NCI-H146 (cell line): ENCODE data around the gene RTL10.

Experiments used
- DNase-seq: peaks from one replicate; lab custom pipeline; 2025; lab: John Stamatoyannopoulos, UW

Gene RTL10

DNA sequence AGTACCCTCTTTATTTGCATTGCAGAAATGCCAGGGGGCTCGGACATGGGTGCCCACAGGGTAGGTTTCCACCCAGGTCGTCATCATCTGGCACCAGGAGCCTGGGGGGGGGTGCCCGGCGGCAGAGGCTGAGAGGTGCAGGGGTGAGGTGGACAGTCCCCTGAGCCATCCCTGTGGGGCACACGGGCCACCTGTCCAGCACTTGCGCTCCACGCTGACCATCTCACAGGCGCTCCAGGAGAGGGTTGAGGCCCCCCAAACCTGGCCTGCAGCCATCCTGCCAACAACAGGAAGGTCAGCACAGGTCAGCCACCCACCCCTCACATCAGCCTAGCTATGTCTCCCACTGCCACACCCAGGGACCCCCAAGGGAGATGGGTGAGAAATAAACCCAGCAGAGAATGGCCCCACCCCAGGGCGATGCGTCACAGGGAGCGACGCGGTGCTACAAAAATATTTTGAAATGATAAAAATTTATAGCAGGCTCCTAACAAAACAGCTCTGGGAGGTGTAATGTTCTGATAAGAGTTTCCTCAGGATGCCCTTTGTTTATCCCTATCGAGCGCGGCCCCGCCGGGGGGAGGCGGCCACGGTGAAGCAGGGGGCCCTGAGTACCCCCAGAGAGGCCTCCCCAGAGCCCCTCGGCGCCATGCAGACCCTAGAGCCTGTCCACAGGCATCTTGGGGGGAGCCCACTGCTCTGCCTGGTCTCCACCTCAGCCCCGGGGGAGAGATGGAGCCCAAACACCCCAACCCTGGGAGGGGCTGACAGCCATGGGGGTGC lies 21.0 kb upstream of the RTL10 start:
- DNase-seq, result no peak

DNA sequence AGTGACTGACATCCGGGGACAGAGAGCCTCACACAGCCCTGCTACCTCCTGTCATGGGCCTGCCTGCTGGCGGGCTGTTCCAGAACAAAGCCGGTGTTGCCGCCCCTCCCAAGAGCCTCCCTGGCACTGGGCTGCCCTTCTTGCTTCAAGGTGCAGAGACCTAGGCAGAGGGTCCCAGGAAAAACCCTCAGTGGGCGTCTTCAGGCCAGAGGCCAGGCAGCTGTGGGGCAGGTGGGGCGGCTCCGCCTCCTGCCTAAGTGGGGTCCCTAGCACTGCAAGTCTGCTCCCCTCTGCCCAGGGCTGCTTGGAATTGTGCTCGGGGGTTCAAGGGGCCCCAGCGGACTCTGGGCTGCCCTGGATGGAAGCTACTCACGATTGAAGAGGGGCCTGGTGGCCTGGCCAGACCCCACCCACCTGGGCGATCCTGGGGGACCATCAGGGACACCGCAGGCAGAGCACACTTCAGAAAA lies 20.4 kb upstream of the RTL10 start:
- DNase-seq, result no peak

DNA sequence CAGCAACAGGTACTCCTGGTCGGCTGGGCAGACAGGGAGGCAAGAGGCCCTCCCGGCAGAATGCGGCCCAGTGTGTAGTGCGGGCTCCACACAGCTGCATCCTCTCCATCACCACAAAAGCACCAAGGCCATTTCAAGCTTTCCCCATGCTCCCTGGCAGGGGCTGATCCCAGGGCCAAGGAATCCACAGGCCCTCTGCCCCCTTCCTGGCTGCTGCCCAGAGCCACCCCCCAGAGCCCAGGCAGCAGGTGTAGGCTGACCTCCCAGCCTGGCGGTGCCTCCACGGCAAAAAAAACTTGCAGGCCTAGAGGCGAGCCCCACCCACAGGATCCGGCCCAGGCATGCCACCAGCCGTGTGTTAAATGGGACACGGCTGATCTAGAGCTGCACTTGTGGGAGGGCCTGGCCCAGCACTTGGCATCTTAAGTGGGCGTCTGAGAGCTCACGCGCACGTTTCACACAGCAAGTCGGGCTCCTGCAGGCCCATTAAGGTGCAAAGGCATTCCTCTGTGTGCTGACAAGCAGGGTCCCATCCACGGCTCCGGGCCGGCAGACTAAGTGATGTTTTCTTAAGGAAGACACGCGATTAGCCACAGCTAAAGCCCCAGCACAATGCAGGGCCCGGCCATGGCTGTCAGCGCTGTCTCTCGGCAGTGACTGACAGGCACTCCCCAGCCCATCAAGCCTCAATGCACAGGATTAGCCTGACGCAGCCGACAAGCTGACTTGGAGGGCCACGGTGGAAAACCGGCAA lies 19.8 kb upstream of the RTL10 start:
- DNase-seq, result no peak

DNA sequence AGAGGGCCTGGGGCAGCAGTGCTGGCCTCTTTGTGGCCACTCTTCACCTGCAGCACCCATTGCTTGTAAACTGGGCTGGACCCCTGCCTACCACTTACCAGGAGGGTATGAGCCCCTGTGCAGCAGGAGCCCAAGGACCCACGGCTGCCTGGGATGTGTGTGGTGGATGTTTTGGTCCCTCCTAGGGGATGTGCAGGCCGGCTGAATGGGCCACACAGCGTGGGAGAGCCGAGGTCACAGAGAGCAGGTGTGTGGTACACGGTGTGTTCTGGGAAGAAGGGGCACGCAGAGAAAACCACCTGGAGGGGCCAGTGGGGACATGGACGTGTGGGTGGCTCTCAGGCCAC lies 19.3 kb upstream of the RTL10 start:
- no peak for DNase-seq

DNA sequence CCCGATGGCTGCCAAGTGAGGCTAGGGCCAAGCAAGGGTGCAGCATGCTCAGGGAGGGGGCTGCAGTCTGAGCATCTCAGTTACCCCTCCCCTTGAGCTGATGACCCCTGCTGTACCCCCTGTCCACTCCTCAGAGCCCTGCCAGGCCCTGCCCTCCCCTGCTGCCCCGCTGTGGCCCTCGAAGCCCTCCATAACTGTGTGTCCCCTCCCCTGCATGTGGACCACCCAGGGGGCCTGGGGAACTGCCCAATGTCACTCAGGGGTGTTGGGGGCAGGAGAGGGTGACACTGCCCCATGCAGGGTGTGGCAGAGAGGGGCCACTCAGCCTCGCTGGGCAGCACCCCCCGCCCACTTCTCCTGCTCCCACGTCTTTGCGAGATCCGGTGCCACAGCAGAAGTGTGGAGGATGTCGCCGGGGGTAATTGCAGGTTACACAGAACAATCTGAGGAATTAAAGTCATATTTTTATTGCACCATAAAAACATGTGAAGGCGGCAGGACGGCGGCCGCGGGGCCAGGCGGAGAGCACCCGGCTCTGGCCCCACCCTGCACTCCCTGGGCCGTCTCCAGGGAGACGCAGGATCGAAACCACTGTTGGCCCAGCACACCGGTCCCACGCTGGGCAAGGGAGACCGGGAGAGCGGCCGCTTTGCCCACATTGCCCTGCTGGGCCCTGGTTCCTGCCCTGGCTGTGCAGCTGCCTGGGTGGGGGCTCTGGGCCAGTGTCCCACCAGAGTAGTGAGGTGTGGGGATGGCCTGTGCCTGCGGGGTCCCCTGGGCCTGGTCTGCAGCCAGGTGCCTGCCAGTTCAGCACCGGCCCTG lies 18.7 kb upstream of the RTL10 start:
- DNase-seq, result no peak

DNA sequence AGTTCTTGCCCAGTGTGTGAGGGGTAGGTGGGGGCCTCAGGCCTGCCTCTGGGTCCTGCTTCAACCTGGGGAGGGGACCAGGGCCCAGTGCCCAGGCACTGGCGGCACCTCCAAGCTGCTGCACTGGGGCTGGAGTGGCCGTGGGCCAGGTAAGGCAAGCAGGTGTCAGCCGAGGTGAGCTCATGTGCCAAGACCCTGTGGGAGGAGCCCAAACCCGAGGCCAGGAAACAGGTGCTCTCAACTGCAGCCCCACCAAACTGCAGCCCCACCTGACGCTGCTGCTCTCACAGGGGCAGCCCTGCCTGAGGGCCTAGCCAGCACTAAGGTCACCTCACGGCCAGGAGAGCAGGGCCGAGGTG lies 18.1 kb upstream of the RTL10 start:
- DNase-seq, result peak; percentile 46

DNA sequence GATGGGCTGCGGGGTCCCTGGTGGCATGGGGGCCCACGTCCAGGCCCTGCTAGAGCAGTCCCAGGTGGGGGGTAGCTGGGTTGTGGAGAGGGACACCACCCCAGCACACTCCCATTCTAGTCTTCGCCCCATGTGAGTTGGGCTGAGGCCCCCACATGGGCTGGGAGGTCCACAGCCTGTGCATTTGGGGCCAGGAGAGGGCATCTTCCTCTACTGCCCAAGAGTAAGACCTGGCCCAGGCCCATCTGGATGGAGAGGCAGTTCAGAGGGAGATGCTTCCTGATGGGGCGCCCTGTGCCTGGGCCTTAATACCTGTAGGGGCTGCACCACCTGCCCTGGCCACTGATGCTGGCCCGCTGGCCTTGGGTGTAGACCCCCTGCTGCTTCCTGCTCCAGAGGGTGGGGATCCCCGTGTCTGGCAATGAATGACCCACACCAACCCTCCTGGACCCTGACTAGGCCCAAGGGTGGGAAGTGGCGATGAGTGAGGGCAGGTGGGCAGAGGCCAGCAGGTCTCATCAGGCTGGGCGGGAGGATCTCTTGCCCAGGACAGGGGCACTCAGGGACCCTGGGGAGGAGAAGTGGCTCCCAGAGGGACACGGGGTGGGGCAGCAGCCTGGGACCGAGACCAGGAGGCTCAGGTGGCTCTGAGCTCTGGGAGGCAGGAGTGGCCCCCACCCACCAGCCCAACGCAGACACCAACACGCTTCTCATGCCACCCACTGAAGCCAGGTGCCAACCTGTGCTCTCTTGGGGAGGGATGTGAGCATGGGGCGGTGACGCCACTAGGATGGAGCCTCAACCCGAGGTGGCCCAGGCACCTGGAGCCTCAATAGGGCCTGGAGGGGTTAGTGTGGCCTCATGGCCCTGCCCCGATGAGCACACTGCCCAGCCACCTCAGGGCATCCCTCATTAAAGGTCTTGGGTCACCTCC lies 17.4 kb upstream of the RTL10 start:
- no peak for DNase-seq

DNA sequence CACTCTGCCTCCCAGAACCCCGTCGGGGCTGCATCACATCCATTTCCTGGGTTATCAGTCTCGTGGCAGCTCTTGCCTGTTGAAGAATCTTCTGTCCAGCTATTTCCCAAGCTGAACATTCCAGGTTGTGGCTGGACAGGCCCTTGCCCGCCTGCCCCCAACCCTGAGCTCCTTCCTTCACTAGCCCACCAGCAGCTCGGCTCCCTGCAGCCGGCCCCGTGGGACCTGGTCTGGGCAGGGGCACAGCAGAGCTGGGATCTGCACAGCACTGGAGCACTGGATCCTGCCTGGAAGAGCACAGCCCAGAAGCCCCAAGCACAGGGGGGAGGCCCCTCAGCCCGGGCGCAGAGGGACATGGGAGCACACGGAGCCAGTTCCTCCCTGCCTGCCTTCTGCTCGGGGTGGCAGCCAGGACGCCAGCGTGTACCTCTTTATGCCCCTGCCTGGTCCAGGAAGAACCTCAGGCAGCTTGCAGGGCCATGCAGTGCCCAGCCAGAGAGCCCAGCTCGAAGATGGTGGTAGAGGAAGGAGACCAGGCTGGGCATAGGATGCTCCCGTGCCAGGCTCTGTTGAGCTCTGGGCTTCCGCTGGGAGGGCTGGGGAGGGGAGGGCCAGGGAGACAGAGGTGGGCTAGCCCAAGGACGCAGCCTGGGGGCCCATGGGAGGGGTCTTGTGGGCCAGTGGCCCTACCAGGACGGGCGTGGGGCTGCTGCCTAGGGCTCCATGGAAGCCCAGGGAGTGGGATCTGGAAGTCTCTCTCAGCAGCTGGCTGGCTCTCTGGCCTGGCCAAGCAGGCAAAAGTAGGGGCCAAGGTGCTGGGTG lies 16.6 kb upstream of the RTL10 start:
- DNase-seq, result no peak

DNA sequence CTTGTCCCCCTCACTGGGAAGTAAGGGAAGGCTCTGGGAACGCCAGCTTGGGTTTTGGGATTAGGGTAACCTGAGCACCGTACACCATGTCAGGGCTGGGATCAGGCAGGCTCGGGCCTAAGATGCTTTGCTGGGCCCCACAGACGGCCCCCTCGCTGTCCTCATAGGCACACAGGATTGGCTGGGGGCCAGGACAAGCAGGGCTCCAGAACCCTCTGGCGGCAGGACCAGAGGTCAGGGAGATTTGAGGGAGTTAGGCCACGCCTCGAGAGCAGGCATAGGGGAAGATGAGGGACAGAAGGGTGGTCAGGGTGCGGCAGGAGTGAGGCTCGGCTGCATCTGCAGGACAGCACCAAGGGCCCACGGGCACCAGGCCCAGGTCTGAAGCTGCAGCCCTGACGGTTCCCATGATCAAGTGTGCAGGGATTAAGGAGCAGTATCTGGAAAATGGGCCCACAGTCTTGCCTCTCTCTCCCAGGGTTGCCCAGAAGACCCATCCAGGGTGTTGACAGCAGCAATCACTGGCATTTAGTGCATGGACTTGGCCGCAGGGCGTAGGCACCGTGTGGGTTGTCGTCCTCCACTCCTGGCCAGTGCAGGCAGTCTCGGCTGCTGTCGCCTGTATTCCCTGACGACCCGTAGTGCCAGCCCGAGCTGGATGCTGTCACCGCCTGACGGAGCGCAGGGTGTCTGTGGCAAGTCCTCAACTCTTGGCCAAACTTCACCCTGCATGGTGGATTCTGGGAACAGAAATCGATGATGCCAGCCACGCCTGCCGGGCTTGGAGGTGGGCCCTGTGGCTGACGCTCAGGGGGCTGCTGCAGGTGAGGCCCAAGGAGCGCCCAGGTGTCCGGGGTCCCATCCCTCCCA lies 15.7 kb upstream of the RTL10 start:
- DNase-seq, result no peak

DNA sequence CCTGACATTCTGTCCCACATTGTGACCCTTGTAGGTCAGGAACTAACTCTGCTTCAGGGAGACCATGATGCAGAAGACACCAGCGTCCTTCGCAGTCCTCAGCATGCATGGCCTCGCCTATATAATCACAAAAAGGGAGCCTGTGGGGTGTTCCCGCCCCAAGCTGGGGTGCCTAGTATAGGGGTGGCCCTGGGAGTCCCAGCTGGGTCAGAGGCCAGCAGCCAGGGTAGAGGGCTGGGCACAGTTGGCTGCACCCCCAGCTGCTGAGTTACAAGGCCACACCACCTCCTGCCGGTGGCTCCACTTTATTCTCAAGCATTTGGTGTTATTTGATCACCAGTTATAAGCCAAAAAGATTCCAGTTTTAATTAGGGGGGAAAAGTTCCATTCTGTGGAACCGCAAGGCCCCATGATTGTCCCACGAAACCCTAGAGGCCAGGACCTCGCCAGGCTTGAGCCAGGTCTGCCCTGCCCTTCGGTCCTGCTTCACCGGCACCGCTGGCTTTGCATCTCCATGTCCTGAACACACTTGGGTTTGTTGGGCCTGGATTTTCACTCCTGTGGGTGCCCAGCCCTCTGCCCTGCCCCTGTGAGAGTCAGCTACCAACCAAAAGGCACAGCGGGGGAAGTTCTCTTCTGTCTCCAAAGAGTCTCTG lies 15.0 kb upstream of the RTL10 start:
- DNase-seq, result no peak

DNA sequence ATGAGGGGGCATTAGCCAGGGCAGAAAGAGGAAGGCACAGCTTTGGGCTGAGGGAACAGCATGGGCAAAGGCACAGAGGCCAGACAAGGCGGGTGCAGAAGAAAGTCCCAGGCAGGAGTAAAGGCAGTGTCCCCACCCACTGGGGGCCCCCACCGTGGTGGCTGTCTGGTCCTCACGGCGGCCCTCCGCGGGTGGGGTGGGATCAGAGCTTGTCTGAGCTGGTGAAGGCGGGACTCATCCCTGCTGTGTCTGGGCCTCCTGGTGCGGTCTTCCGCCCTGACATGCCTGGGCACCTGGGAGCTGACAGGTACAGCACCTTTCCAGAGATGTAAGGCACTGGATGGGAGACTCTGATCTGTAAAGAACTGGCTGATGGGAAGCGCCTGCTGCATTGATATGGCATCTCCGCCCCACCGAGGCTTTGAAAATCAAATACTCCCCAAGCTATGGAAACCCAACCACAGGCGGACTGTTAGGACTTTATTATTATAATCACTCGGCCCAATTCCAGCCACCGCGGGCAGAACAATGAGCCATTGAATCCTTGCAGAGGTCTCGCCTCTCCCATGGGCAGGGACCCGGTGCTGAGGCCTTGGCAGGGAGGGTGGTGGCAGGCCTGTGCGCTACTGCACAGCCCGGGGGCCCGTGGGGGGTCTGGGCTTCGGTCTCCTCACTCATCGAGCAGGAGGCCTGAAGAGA lies 14.2 kb upstream of the RTL10 start:
- peak; percentile 26 for DNase-seq

DNA sequence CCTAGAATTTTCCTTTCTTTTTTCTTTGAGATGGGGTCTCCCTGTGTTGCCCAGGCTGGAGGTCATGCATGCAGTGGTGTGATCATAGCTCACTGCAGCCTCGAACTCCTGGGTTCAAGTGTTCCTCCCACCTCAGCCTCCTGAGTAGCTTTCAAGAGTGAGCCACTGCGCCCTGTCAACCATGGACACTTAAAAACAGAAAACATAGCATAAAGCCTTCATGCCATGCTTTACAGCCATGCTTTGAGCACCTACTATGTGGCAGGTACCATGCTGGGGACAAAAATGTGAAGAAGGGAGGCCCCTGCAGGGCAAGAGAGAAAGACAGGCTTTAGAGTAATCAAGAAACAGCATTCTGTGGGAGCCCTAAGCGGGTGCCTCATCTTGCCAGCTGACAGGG lies 13.7 kb upstream of the RTL10 start:
- no peak for DNase-seq

DNA sequence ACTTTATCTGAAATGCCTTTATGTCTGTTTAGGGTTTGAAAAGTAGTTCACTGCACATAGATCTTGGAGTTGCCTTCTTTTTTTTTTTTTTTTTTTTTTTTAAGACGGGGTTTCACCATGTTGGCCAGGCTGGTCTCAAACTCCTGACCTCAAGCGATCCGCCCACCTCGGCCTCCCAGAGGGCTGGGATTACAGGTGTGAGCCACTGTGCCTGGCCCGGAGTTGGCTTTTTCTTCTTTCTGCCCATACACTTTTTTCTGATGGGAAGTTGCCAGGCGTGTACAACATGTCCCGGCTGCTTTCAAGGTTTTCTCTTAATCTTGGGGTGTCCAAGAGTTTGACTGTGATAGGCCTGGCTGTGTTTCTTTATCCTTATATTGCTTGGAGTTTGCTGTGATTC lies 12.9 kb upstream of the RTL10 start:
- no peak for DNase-seq

DNA sequence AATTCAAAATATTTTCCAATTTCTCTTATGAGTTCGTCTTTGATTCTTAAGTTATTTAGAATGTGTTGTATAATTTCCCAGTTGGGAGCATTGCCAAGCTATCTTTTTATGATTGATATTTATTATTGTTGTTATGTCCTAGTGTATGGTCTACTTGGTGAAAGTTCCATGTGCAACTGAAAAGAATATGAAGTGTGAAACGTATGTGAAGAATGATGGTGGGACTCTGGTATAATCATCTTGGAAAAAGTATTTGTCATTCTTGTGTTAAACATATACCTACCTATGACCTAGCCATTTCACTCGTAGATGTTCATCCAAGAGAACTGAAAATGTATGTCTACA lies 12.0 kb upstream of the RTL10 start:
- no peak for DNase-seq

DNA sequence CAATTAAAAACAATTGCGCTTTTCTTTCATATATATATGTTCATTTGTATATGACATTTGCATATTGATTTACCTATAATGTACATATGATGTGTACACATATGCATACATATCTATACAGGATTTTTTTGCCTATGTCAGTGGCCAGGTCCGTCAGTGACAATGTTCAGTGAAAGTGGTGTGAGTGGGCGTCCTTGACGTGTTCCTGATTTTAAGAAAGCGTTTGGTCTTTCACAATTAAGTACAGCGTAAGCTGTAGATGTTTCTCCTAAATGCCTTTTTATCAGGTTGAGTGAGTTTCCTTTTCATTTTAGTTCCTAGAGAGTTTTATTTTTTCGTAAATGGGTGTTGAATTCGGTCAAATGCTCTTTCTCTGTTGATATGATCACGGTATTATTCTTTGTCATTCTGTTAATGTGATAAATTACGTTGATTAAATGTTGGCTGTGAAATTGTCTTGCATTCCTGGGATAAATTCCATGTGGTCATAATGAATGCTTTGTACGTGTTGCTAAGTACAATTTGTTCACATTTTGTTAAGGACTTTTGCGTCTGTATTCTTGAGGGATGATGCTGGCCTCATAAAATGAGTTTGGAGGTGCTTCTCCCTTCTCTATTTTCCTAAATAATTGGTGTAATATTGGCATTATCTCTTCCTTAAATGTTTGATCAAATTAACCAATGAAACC lies 10.6 kb upstream of the RTL10 start:
- no peak for DNase-seq

DNA sequence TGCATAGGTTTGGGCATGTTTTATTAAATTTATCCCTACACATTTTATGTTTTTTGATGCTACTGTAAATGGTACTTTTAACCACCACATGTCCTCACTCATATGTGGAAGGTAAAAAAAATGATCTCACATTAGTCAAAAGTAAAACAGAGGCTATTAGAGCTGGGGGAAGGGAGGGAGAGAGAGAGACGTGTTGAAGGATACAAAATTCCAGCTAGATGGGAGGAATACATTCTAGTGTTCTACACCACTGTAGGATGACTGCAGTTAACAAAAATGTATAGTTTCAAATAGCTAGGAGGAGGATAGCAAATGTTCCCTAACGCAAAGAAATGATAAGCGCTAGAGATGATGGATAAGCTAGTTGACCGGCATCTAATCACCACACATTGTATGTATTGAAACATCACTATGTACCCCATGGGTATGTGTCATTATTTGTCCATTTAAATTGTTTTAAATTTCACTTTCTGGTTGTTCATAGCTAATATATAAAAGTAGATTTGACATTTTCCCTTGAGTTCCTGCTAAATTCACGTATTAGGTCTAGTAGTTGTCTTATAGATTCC lies 9.9 kb upstream of the RTL10 start:
- no peak for DNase-seq

DNA sequence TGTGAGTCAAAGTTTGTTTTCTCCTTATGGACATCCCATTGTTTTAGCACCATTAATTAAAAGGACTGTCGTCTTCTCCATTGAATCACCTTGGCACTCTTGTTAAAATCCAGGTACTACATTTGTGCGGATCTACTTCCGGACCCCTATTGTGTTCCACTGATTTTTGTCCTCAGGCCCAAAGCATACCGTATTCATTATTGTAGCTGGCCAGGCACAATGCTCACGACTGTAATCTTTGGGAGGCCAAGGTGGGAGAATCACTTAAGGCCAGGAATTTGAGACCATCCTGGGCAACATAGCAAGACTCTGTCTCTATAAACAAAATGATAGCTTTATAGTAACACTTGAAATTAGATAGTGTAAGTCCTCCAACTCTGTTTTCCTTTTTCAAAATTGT lies 8.9 kb upstream of the RTL10 start:
- DNase-seq, result no peak
